GM13976 (cell line): ENCODE measurements around the gene UBR4.

ENCODE experiments used
- DNase-seq: peaks from one replicate; pipeline ENCODE4 v3.0.0; 2012; ENCODE audit warnings: low spot score
- CTCF ChIP-seq: IDR thresholded peaks from 2 replicates; pipeline ENCODE4 v1.5.1; 2012; ENCODE audit warnings: borderline replicate concordance, mild to moderate bottlenecking; ENCODE audit not compliant: insufficient read depth; ENCODE audit errors: extremely low read depth, missing control alignments, control extremely low read depth
- in situ Hi-C: fragments of 300-500 bp; cut with MboI; formaldehyde crosslinking; loops from one replicate; pipeline ENCODE4 v1.12.0; 2022; ENCODE audit warnings: low sequenced_read_pairs, mixed read lengths, inconsistent platforms; ENCODE audit not compliant: unreplicated experiment

UBR4 gene

DNA sequence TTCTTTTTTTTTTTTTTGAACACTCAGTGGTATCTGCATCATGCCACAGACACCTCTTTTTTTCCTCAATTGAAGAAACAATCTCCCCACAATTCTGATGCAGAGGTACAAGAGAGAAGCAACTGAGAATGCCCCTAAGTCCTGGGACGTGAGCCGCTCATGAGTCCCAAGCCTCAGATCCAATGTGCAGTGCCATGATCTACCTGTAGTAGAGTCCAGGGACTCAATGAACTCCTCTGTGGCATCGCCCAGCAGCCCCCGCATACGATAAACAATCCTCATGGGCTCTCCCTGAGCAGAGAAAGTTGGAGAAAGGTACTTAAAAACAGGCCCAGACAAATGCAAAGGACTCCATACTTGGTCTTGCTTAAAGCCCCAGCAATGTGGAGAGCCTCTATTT, 113.1 kb downstream of the UBR4 start:
- in situ Hi-C loops = loop anchor here (25.0 kb wide), 1 partner anchor 185 kb away; the partner anchor contains the start of gene ALDH4A1
- no peak for TF ChIP-seq CTCF
- DNase-seq = no peak

DNA sequence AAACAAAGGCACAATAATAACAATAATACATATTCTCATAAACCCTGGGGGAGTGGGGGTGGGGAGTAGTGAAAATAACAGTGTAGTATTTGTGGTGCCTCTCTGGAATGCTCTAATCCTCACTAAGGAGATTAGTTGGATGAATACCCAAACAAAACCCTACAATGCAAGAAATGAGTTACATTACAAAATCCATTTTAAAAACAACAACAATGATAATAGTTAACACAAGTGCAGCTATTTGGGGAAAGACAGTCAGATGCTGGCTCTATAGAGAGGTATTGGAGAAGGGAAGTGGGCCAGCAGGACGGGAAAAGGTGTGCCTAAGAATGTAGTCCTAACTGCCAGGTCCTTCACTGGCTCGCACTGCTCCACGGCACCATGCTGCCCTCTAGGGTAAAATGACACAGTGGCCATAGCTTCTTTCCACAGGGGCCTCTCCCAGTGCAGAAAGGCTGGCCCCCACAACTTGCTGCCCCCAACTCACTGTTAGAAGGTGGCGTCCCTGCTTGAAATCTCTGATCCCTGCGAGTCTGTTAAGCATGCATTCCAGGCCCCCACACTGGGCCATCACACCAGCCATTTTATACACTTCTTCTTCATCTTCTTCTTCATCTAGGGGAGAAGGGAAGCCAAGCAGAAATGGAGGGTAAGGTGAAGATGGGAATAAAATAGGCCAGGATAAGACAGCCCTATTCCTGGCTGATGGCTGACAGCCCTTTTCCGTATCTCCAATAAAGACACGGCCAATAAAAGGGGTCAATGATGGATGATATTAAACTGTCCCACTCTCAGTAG, 113.8 kb downstream of the UBR4 start:
- no peak for TF ChIP-seq CTCF
- in situ Hi-C loops = loop anchor here (25.0 kb wide), 1 partner anchor 184 kb away; the partner anchor contains the start of gene ALDH4A1
- no peak for DNase-seq

DNA sequence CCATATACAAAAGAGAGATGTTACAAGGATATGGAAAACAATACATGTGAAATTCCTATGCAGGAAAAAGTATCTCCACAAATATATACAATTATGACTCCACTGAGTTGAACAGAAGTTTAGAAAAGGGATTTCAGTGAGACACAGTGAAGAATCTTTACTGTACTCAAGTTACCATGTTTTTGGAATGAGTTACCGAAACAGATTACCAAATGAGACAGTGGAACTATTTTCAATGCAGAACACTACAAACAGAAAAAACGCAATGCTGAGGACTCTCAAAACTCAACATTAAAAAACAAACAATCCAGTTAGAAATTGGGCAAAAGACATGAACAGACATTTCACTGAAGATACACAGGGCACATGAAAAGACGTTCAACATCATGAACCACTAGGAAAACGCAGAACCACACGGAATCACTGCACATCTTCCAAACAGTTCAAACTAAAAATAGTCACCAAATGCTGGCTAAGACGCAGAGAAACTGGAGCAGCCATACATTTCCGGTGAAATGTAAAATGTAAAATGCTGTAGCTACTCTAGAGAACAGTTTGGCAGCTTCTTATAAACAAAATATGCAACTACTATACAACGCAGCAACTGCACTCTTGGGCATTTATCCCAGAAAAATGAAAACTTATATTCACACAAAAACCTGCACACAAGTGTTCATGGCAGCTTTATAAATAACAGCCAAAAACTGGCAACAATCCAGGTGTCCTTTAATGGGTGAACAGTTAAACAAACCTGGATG, 118.7 kb downstream of the UBR4 start:
- no peak for DNase-seq
- no peak for TF ChIP-seq CTCF
- in situ Hi-C loops = loop anchor here (25.0 kb wide), 1 partner anchor 179 kb away; the partner anchor contains the start of gene ALDH4A1

DNA sequence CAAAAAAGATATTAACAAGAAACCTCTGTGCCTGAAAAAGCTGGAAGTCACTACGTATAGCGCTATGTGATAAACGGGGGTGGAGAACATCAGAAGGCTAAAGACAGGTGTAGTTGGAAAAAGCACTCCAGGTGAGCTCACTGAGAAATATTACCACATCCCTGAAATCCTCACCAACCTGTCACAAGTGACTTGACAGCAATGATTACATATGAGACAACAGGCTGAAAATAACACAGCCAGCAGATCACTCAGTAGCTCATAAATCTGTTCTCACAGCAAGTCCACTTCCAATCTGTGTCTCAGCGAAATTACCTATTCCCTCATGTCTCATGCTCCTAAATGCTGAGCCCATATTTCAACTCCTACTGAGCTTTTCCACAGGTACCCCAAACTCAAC, 120.5 kb downstream of the UBR4 start:
- in situ Hi-C loops = loop anchor here (25.0 kb wide), 1 partner anchor 177 kb away; the partner anchor contains the start of gene ALDH4A1
- no peak for DNase-seq
- TF ChIP-seq CTCF = no peak

GRCh38 chr1:19088717-19089442, 121.2 kb downstream of the UBR4 start:
- no peak for DNase-seq
- TF ChIP-seq CTCF = no peak
- in situ Hi-C loops = loop anchor here (25.0 kb wide), 1 partner anchor 177 kb away; the partner anchor contains the start of gene ALDH4A1
